PC-3 (cell line): Measurements from ENCODE around the gene IGFBP2.

Experiments
- CTCF ChIP-seq: fragments of 300-600 bp; sonication (generic); conservative IDR thresholded peaks from 2 replicates; pipeline ENCODE4 v1.5.1; 2017; ENCODE audit warnings: antibody characterized with exemption, low read depth, mild to moderate bottlenecking, low read length
- EZH2 ChIP-seq: fragments of 300-600 bp; sonication (generic); IDR thresholded peaks from one replicate; pipeline ENCODE4 v1.6.1; 2017; ENCODE audit warnings: antibody characterized with exemption, mild to moderate bottlenecking, low read length; ENCODE audit not compliant: unreplicated experiment
- EZH2phosphoT487 ChIP-seq: fragments of 300-600 bp; sonication (generic); IDR thresholded peaks from 2 replicates; pipeline ENCODE4 v1.6.1; 2018; ENCODE audit warnings: mild to moderate bottlenecking, antibody characterized with exemption, low read length, borderline replicate concordance

GRCh38 chr2:216591480-216591879 is 41.7 kb upstream of the IGFBP2 start:
- TF ChIP-seq CTCF (no peak), EZH2 (no peak), EZH2phosphoT487 (no peak)
